SK-N-SH (cell line): ENCODE measurements around the gene PNP.

ENCODE experiments used
- CTCF ChIP-seq: fragments of 200-600 bp; sonication (generic); IDR thresholded peaks from 2 replicates; pipeline ENCODE4 v1.6.1; 2017; ENCODE audit warnings: antibody characterized with exemption, mild to moderate bottlenecking, moderate library complexity
- GATA2 ChIP-seq: sonication (generic); formaldehyde crosslinking; IDR thresholded peaks from 2 replicates; pipeline ENCODE4 v1.5.0; 2020; ENCODE audit warnings: mild to moderate bottlenecking, missing genetic modification reagents
- NFIC ChIP-seq: IDR thresholded peaks from 2 replicates; pipeline ENCODE4 v1.4.0; 2012; ENCODE audit warnings: borderline replicate concordance
- RAD21 ChIP-seq: IDR thresholded peaks from 2 replicates; pipeline ENCODE4 v1.6.1; 2012; ENCODE audit warnings: mild to moderate bottlenecking, low read length
- RFX5 ChIP-seq: IDR thresholded peaks from 2 replicates; pipeline ENCODE4 v1.6.1; 2012; ENCODE audit warnings: mild to moderate bottlenecking, improper control_type of control experiment, low read length
- TAF1 ChIP-seq: IDR thresholded peaks from 2 replicates; pipeline ENCODE4 v1.6.1; 2012; ENCODE audit warnings: low read depth, mild to moderate bottlenecking, low read length, moderate library complexity, borderline replicate concordance
- YY1 ChIP-seq: IDR thresholded peaks from 2 replicates; pipeline ENCODE4 v1.4.0; 2012; ENCODE audit warnings: low read depth, mild to moderate bottlenecking

- TF ChIP-seq YY1 (no peak), CTCF (no peak), NFIC (no peak), RAD21 (no peak), RFX5 (no peak), TAF1 (no peak), GATA2 (CRISPR knock-in tag) (no peak)
These were observed 40.4 kb upstream of the PNP start for GRCh38 chr14:20428802-20429201.
